A549 (cell line): ENCODE data around the gene SOX18.

ENCODE experiments used
- BHLHE40 ChIP-seq: IDR thresholded peaks from 2 replicates; pipeline ENCODE4 v1.6.1; 2012; ENCODE audit warnings: low read depth, low read length, inconsistent platforms
- CHD4 ChIP-seq: fragments of 200-600 bp; sonication (generic); IDR thresholded peaks from 2 replicates; pipeline ENCODE4 v1.6.1; 2016; ENCODE audit warnings: antibody characterized with exemption, mild to moderate bottlenecking, borderline replicate concordance
- CTCF ChIP-seq: fragments of >200 bp; sonication (Bioruptor Twin); formaldehyde crosslinking; IDR thresholded peaks from 3 replicates; pipeline ENCODE4 v1.5.1; 2016
- ESRRA ChIP-seq: fragments of 150-350 bp; IDR thresholded peaks from 2 replicates; pipeline ENCODE4 v1.6.1; 2014; ENCODE audit warnings: mild to moderate bottlenecking, low read length, borderline replicate concordance
- JUNB ChIP-seq: fragments of >200 bp; sonication (Bioruptor Twin); formaldehyde crosslinking; IDR thresholded peaks from 2 replicates; pipeline ENCODE4 v1.6.1; 2016
- KDM5A ChIP-seq: fragments of 200-600 bp; sonication (generic); IDR thresholded peaks from 2 replicates; pipeline ENCODE4 v1.6.1; 2016; ENCODE audit warnings: antibody characterized with exemption, mild to moderate bottlenecking
- MAX ChIP-seq: IDR thresholded peaks from 2 replicates; pipeline ENCODE4 v1.6.1; 2012
- NR3C1 ChIP-seq: fragments of >200 bp; sonication (Bioruptor Twin); formaldehyde crosslinking; IDR thresholded peaks from 3 replicates; pipeline ENCODE4 v1.6.1; 2017
- RCOR1 ChIP-seq: fragments of 150-350 bp; IDR thresholded peaks from 2 replicates; pipeline ENCODE4 v1.6.1; 2014; ENCODE audit warnings: antibody characterized with exemption, low read length, low read depth
- RFX5 ChIP-seq: fragments of 450-650 bp; IDR thresholded peaks from 2 replicates; pipeline ENCODE4 v1.7.1; 2014; ENCODE audit warnings: antibody characterized with exemption, mild to moderate bottlenecking, moderate library complexity

- TF ChIP-seq CTCF = no peak
- TF ChIP-seq KDM5A = no peak
- TF ChIP-seq RFX5 = no peak
- TF ChIP-seq BHLHE40 = no peak
- TF ChIP-seq RCOR1 = no peak
- no peak for TF ChIP-seq CHD4
- no peak for TF ChIP-seq MAX
- TF ChIP-seq NR3C1 = no peak
- TF ChIP-seq JUNB = no peak
- no peak for TF ChIP-seq ESRRA
Observed at GRCh38 chr20:64049878-64050260, 430 bp upstream of the SOX18 start.
